A673 (cell line): ENCODE results near the gene TLE6. TPM values are rescaled to one million over a fixed set of nuclear protein-coding genes. Genes with fewer than 3 reads are reported as not detected.

ENCODE experiments used
- BruUV-seq: library from RNA; stranded (reverse); fragments of 400-500 nt; replicated peaks from 2 replicates; lab custom pipeline; 2021; lab: Mats Ljungman, UMichigan
- CTCF ChIA-PET: fragments of 300-600 bp; sonication (Branson Sonifier 250); formaldehyde crosslinking; loops from one replicate; lab custom pipeline; 2022; ENCODE audit warnings: antibody characterized with exemption; lab: Charles Lee
- POLR2A ChIA-PET: fragments of 300-600 bp; sonication (Branson Sonifier 250); formaldehyde crosslinking; loops from one replicate; lab custom pipeline; 2022; ENCODE audit warnings: antibody characterized with exemption; ENCODE audit not compliant: low non-redundant PET; lab: Charles Lee
- DNase-seq: peaks from one replicate; pipeline ENCODE4 v3.0.0-alpha.2; 2015; ENCODE audit warnings: low spot score
- H3K27ac ChIP-seq: fragments of 200-600 bp; sonication (generic); 2 replicates; pipeline ENCODE4 v1.5.1; 2016; ENCODE audit warnings: mixed run types, low read depth, mild to moderate bottlenecking, mixed read lengths, antibody characterized with exemption, low read length; ENCODE audit not compliant: poor library complexity, severe bottlenecking
- H3K27me3 ChIP-seq: fragments of 200-600 bp; sonication (generic); replicated peaks from 2 replicates; pipeline ENCODE4 v1.6.1; 2017; ENCODE audit warnings: mixed run types, low read depth, mild to moderate bottlenecking, mixed read lengths, antibody characterized with exemption, low read length; ENCODE audit not compliant: insufficient read depth, poor library complexity
- H3K36me3 ChIP-seq: fragments of 200-600 bp; sonication (generic); 2 replicates; pipeline ENCODE4 v1.6.1; 2016; ENCODE audit warnings: mixed run types, mild to moderate bottlenecking, mixed read lengths, antibody characterized with exemption, low read length; ENCODE audit not compliant: insufficient read depth, poor library complexity, severe bottlenecking
- H3K4me1 ChIP-seq: fragments of 200-600 bp; sonication (generic); 2 replicates; pipeline ENCODE4 v1.6.1; 2017; ENCODE audit warnings: mixed run types, mild to moderate bottlenecking, mixed read lengths, antibody characterized with exemption, low read length; ENCODE audit not compliant: insufficient read depth, poor library complexity, severe bottlenecking
- H3K4me3 ChIP-seq: fragments of 200-600 bp; sonication (generic); 2 replicates; pipeline ENCODE4 v1.5.1; 2016; ENCODE audit warnings: low read depth, mixed run types, mild to moderate bottlenecking, mixed read lengths, low read length; ENCODE audit not compliant: poor library complexity, severe bottlenecking
- H3K9me3 ChIP-seq: fragments of 200-600 bp; sonication (generic); 2 replicates; pipeline ENCODE4 v1.6.1; 2016; ENCODE audit warnings: mixed run types, low read depth, mild to moderate bottlenecking, mixed read lengths, antibody characterized with exemption, low read length; ENCODE audit not compliant: poor library complexity, severe bottlenecking
- EZH2 ChIP-seq: fragments of 200-600 bp; sonication (generic); IDR thresholded peaks from 2 replicates; pipeline ENCODE4 v1.6.1; 2017; ENCODE audit warnings: borderline replicate concordance, low read depth, mild to moderate bottlenecking, mixed read lengths, antibody characterized with exemption, low read length; ENCODE audit not compliant: poor library complexity, severe bottlenecking
- intact Hi-C: fragments of 100-400 bp; cut with micrococcal nuclease; formaldehyde crosslinking; loops from one replicate; pipeline ENCODE4 v1.10.0; 2022; ENCODE audit not compliant: unreplicated experiment
- total RNA-seq: library from RNA; stranded (reverse); gene quantifications from 2 replicates; pipeline ENCODE4 v1.2.3, GENCODE V29; 2021
- TF ChIP-seq, protein P1 (sequence below): fragments of 300-800, 200-600 bp; sonication (generic); conservative IDR thresholded peaks from 2 replicates; pipeline ENCODE4 v1.5.1; 2017; ENCODE audit warnings: low read depth, mild to moderate bottlenecking, antibody characterized with exemption, low read length, moderate library complexity, mixed read lengths

The TLE6 gene
- total RNA-seq, 1 experiment from 2014 or later, result not detected

DNA sequence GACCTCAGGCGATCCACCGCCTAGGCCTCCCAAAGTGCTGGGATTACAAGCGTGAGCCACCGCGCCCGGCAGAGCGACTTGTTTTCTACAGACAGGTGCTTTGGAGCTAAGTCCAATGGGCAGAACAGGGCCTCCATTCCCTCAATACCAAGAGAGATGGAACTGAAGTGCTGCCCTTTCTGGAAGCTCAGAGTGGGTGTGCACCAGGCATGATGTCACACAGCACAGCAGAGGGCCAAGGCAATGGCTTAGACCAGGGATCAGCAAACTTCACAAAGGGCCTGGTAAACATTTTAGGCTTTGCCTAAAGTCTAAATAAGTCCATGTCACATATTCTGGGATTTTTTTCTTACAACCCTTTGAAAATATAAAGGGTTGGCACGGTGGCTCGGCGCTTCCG lies 21.3 kb downstream of the TLE6 start:
- BruUV-seq, result no TSS peak
- no peaks in the 10 kb centered on the region for H3K27me3 ChIP-seq
- no peaks in the 10 kb centered on the region for H3K9me3 ChIP-seq
- CTCF ChIA-PET, result interaction anchor here (0.6 kb wide), 1 partner anchor 353 kb away, joined by 4 read pairs; no protein-coding TSS in a partner anchor
- no peak overlapping the region for H3K4me3 ChIP-seq
- TF ChIP-seq, protein P1, sequence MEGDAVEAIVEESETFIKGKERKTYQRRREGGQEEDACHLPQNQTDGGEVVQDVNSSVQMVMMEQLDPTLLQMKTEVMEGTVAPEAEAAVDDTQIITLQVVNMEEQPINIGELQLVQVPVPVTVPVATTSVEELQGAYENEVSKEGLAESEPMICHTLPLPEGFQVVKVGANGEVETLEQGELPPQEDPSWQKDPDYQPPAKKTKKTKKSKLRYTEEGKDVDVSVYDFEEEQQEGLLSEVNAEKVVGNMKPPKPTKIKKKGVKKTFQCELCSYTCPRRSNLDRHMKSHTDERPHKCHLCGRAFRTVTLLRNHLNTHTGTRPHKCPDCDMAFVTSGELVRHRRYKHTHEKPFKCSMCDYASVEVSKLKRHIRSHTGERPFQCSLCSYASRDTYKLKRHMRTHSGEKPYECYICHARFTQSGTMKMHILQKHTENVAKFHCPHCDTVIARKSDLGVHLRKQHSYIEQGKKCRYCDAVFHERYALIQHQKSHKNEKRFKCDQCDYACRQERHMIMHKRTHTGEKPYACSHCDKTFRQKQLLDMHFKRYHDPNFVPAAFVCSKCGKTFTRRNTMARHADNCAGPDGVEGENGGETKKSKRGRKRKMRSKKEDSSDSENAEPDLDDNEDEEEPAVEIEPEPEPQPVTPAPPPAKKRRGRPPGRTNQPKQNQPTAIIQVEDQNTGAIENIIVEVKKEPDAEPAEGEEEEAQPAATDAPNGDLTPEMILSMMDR, result no peak
- TF ChIP-seq EZH2, result no peak
- DNase-seq, result no peak
- no peak overlapping the region for H3K27ac ChIP-seq
- no peaks in the 10 kb centered on the region for H3K36me3 ChIP-seq
- H3K4me1 ChIP-seq, result no peaks in the 10 kb centered on the region
- POLR2A ChIA-PET, result no interaction called here
- intact Hi-C loops, result no loop called here

DNA sequence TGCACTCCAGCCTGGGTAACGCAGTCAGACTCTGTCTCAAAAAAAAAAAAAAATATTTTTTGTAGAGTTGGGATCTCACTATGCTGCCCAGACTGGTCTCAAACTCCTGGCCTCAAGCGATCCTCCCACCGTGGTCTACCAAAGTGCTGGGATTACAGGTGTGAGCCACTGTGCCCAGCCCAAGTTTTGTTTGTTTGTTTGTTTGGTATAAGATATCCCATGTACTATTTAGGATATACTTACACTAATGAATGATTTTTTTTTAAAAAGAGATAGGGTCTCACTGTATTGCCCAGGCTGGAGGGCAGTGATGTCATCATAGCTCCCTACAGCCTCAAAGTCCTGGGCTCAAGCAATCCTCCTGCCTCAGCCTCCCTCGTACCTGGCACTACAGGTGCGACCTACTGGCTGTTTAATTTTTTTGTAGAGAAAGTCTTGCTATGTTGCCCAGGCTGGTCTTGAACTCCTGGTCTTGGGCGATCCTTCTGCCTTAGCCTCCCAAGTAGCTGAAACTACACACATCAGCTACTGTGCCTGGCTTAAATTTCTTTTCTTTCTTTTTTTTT lies 24.0 kb downstream of the TLE6 start:
- Histone ChIP-seq H3K4me1 (no peaks in the 10 kb centered on the region), H3K27ac (no peak overlapping the region), H3K27me3 (no peaks in the 10 kb centered on the region), H3K4me3 (no peak overlapping the region), H3K36me3 (no peaks in the 10 kb centered on the region), H3K9me3 (no peaks in the 10 kb centered on the region)
- no peak for TF ChIP-seq EZH2
- TF ChIP-seq, protein P1, result no peak
- intact Hi-C loops, result no loop called here
- no TSS peak for BruUV-seq
- ChIA-PET POLR2A (no interaction called here), CTCF (interaction anchor here (0.7 kb wide), 1 partner anchor 1401 kb away, joined by 3 read pairs; no protein-coding TSS in a partner anchor)
- DNase-seq, result no peak

DNA sequence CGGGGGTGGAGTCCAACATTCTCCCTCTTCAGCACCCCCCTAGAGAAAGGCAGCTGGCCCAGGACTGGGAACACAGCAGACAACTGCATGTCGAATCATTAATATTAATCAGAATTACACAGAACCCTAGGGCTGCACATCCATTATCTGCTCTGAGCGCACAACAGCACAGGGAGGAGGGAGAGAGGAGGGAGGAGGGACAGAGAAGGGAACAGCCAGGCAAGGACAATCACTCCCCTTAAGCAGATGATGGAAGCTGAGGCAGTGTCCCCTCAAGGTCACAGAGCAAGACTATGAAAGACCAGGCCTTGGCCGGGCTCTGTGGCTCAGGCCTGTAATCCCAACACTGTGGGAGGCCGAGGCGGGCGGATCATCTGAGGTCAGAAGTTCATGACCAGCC lies 25.7 kb downstream of the TLE6 start:
- intact Hi-C loops, result no loop called here
- TF ChIP-seq, protein P1, result no peak
- no peak for TF ChIP-seq EZH2
- Histone ChIP-seq H3K4me1 (no peaks in the 10 kb centered on the region), H3K36me3 (no peaks in the 10 kb centered on the region), H3K9me3 (no peaks in the 10 kb centered on the region), H3K27me3 (no peaks in the 10 kb centered on the region), H3K4me3 (no peak overlapping the region), H3K27ac (no peak overlapping the region)
- POLR2A ChIA-PET, result no interaction called here
- no TSS peak for BruUV-seq
- CTCF ChIA-PET, result no interaction called here
- peak; percentile 62 for DNase-seq
